T-helper 2 cell (primary cell): ENCODE data around the gene ITIH2.
"Not testable (repeated sequence)": the region's sequence is repeated elsewhere in the genome, so short reads cannot be mapped to it uniquely, and the experiment has no call there.

Experiments used
- DNase-seq, 5 experiments: peaks; one replicate each; pipeline versions ENCODE4 v3.0.0 to v3.0.0-alpha.2; 2012 to 2022
- total RNA-seq, 2 donors: gene quantifications; one replicate each; lab custom pipeline; 2026; lab: John Stamatoyannopoulos, UW

ITIH2 gene, protein sequence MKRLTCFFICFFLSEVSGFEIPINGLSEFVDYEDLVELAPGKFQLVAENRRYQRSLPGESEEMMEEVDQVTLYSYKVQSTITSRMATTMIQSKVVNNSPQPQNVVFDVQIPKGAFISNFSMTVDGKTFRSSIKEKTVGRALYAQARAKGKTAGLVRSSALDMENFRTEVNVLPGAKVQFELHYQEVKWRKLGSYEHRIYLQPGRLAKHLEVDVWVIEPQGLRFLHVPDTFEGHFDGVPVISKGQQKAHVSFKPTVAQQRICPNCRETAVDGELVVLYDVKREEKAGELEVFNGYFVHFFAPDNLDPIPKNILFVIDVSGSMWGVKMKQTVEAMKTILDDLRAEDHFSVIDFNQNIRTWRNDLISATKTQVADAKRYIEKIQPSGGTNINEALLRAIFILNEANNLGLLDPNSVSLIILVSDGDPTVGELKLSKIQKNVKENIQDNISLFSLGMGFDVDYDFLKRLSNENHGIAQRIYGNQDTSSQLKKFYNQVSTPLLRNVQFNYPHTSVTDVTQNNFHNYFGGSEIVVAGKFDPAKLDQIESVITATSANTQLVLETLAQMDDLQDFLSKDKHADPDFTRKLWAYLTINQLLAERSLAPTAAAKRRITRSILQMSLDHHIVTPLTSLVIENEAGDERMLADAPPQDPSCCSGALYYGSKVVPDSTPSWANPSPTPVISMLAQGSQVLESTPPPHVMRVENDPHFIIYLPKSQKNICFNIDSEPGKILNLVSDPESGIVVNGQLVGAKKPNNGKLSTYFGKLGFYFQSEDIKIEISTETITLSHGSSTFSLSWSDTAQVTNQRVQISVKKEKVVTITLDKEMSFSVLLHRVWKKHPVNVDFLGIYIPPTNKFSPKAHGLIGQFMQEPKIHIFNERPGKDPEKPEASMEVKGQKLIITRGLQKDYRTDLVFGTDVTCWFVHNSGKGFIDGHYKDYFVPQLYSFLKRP
- total RNA-seq = 0 reads per million in 2 donors

DNA sequence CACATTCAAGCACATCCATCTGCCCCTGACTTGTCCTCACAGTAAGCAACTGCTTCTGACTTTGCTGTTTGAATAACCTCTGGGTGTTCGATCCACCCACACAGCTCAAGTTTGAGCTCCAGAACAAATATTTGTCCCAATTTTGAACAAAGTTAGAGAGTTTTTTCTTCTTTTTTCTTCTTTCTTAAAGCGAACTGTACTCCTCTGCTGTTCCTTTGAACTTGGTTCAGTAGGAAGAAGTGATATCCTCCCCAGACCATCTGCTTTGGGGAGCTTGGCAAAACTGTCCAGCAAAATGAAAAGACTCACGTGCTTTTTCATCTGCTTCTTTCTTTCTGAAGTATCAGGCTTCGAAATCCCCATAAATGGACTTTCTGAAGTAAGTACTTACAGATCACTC, at the start of gene ITIH2:
TSS of gene ITIH2 (plus strand) at position 177 of the 400 bp plus-strand sequence. CDS start at position 296, 119 bp downstream.
- no peak for DNase-seq

DNA sequence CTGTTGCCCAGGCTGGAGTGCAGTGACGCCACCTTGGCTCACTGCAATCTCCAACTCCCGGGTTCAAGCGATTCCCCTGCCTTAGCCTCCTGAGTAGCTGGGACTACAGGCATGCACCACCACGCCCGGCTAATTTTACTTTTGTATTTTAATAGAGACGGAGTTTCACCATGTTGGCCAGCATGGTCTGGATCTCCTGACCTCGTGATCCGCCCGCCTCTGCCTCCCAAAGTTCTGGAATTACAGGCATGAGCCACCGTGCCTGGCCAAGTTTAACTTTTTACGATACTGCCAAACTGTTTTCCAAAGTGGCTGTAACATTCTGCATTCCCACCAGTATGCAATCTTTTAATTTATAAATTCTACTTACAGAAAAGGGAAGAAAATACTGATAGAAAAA, 46.0 kb upstream of the ITIH2 start:
- not testable (repeated sequence) for DNase-seq

DNA sequence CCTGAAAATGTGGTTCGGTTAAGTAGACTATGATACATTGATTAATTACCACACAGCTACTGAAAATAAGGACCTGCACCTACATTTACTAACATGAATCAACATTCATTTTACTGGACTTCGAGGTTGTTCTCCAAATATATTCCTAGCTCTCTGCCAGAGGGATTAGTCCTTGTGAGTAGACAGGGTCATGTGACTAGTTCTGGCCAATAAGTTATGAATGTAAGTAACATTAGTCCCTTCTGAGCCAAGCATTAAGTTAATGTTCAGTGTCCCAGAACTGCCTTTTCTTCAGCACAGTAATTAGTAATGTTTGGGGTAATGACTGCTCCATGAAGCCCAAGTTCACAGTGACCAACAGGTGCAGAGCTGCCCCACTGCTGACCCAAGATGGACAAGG, 45.6 kb upstream of the ITIH2 start:
- DNase-seq = no peak

DNA sequence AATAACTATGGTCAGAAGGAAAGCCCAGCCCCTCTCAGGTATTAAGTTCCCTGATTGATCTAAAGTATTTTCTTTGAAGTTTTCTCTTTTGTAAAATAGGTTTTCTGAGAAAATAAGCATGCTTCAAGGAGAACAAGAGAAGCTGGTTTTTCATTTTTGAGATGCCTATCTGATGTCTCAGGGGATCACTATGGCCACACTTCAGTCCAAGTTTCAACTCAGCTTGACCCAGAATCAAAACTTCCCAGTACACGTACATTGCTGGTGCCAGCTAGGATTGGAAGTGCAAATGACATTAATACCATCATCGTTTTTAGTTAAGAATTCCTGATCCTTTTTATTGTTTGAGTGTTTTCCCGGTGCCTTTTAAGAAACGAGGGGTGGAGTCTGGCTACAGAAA, 43.6 kb upstream of the ITIH2 start:
- no peak for DNase-seq

DNA sequence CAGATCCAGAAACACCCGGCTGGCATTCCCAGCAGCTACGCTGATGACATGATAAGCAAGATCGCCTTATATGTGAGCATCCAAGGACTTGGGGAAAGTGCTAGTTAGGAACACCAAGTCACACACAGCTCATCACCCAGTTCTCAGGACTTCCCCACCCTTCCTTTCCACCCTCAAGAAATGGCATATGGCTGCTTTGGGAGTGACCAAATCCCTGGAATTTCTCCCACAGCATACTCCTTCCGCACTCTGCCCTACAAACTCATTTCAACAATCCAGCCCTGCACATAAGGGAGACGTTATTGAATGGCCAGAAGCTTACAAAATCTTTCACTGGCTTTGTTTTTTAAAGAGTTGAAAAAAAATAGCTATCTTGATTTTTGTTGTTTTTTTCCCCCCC, 40.6 kb upstream of the ITIH2 start:
- DNase-seq = no peak

DNA sequence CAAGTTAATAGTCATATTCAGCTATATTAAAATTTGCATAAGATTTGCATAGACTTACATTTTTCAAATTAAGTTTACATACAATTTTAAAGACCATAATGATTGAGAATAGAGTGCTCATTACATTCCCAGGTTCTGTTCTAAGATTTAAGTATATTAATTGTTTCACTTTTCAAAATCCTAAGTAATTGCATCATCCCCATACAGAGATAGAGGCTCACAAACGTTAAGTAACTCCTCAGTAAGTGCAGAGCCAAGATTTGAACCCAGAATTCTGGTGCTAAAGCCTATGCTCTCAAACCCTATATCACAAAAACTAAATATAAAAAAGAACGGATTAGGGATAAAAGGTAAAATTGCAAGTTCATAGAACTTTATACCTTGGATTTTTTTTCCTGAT, 38.4 kb upstream of the ITIH2 start:
- no peak for DNase-seq

DNA sequence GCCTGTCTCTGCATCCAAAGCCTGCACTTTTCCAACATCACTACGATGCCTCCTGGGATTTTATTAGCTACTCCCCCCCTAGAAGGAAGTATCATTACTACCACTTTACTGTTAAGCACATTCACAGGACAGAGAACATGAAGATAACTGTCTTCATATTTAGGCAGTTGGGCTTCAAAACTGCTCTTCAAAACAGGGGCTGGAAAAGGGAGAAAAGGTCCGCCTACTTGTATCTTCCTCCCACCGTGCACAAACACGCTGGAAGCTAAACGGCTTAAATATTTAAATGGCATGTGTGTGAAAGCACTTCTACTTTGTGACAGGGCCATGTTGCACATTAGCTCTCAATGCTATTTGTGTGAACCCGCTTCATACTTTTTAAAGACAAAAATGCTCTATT, 37.3 kb upstream of the ITIH2 start:
- DNase-seq = no peak

DNA sequence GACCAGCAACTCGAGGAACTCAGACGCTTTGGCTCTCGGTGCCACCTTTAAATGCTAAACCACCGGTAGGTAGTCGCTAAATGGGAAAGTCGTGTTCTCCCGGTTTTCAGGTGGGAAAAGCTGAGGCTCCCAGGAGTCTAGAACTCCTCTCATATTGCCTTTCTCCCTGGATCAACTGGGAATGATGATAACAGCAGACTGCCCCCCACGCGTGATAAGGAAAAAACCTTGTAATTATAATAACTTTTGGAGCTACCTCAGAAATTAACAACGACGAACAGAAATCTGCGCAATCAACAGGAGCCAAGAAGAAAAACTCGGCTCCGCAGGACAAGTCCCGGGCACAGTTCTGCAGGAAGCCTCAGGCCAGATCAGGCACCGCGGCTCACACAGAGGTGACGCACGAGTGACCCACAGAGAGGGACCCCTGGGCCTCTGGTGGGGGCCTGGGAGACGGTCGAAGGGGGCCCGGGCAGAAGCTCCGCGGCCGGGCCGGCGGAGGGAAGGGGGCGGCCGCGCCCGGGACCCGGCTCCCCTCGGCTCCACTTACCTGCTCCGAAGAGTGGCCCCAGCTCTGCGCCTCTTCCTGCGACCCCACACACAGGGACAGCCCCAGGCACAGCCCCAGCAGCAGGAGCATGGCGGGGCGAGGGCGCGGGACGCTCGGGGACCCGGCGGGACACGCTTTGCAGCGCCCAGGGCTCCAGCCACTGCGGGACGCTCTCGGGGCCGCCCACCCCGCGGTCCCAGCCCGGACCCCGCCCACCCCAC, 36.7 kb upstream of the ITIH2 start, which contains the start of gene ITIH5:
TSS of gene ITIH5 (minus strand) at position 714 of the 771 bp plus-strand sequence. CDS start at position 640, 74 bp downstream.
- DNase-seq = no peak

DNA sequence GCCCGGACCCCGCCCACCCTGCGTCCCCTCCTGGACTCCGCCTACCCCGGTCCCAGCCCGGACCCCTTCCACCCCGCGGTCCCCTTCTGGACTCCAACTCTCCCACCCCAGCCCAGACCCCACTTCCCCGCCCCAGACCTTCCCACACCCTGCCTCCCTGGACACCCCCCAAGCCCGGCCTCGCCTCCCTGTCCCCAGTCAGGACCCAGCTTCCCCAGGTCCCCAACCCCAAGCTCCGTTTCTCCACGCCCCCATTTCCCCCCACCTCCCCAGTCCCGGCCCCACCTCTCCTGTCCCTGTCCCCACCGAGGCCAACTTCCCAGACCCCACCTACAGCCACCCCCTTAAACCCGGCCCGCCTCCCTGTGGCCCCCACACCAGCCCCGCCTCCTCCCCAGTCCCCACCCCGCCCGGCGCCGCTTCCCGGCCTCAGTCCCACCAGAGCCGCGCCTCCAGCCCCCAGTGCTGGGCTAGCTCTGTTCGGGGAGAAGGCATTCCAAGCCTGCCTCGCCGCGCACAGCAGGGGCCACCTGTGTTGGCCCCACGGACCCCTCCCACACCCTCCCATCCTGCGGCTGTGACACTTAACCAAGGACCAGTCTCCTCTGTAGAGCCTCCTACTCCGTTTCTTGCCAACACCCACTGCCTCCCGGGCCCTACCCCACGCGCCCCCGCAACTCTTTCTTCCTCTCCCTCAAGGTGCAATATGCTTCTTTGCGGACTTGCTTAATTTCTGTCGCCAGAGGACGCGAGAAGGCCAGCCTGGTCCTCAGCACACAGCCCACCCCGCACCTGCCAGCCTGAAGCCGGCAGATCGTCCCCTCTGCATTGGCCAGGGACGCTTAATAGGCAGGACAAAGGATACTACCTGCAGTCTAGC, 35.6 kb upstream of the ITIH2 start:
- no peak for DNase-seq

DNA sequence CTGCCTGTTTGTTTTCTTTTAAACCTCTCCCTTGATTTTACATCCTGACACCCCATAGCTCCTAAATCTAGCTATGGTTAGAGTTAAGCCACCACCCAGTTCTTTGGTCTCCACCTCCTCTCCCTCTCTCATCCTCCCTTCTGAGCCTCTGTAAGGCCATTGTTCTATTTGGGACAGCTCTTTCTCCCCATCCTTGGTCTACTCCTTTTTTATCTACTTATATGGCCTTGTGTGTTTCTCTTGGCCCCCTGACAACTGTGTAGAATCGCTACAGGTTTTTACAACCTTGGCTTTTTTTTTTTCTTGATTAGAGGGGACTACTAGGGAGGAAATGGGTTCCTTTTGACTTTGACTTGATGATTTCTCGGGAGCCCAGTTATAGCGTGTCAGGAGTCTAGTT, 33.0 kb upstream of the ITIH2 start:
- no peak for DNase-seq

DNA sequence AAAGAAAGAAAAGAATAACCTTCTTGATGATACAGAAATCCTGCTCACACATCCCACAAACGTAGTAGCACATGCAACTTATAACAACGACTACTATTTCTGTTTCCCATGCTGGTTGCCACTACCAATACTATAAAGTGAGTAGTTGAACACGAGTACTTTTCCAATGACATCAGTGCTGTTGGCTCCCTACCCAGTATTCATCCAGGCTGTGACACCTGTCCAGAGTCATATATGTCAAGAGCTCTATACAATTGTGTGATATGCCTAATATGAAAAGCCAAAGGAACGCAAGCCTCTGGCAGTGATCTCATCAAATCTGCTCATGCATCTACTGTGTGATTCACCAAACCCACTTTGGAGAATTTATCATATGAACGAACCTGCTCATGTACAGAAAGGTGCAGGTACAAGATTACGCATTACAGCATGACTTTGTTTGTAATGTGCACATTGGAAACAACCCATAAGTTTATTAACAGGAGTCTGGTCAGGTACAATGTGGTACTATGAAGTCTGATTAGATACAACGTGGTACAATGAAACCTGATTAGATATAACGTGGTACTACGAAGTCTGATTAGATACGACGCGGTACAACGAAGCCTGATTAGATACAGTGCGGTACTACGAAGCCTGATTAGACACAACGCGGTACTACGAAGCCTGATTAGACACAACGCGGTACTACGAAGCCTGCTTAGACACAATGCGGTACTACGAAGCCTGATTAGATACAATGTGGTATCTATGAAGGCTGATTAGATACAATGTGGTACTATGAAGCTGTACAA, 30.6 kb upstream of the ITIH2 start:
- no peak for DNase-seq

DNA sequence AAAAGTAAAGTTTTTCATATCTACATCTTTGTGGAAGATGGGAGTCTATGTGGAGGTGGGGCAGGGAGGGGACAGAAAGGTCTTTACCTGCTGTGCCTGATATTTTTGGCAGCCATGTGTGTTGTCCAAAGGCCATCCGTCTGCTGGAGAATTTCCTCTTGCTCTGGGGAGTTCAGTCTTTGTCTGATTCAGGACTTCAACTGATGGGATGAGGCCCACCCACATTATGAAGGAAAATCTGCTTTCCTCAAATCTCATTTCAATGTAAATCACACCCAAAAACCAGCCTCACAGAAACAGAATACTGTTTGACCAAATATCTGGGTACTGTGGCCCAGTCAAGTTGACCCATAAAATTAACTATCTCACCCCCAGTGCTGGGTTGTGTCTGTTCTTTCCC, 23.9 kb upstream of the ITIH2 start:
- no peak for DNase-seq

DNA sequence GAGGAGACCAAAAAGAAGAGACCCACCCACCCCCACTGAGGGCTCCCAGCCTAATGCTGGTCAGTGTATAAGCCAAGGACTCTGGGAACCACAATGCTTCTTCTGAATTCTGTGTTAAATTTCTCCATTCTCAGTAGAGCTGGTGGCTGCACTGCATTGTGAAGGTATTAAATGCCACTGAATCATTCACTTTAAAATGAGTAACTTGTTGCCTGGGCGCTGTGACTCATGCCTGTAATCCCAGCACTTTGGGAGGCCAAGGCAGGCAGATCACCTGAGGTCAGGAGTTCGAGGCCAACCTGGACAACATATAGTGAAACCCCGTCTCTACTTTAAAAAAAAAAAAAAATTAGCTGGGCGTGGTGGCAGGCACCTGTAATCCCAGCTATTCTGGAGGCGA, 23.0 kb upstream of the ITIH2 start:
- not testable (repeated sequence) for DNase-seq

DNA sequence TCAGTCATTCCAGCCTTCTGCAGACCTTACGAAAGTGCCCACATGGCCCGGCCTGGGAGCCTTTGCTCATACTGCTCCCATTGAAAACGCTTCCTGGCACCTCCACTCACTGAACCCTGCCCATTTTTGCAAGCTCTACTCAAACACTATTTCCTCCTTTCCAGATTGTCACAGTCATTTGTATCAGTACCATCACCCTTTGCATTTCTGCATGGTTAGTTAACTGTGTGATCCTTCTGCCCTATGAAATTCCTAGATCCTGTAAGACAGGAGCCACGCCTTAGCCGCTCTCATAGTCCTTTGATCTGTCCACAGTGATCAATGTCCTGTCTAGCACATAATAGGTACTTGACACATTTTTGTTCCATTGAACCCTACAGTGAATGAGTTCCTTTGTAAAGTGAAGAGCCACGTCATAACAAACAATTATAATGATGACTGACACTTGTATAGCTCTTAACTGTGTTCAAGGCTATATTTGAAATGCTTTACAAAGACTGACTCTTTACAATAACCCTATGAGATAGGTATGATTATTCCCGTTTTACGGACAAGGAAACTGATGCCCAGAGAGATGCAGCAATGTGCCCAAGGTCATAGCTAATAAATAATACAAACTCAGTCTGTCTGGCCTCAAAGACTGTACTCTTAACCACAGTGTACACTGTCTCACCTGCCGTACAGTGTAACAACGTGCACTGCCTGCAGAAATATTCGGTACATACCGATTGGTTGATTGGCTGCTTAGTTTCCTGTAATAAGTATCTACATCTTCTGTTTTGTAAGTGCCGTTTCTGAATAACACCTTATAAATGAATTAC, 16.6 kb upstream of the ITIH2 start:
- DNase-seq = no peak

DNA sequence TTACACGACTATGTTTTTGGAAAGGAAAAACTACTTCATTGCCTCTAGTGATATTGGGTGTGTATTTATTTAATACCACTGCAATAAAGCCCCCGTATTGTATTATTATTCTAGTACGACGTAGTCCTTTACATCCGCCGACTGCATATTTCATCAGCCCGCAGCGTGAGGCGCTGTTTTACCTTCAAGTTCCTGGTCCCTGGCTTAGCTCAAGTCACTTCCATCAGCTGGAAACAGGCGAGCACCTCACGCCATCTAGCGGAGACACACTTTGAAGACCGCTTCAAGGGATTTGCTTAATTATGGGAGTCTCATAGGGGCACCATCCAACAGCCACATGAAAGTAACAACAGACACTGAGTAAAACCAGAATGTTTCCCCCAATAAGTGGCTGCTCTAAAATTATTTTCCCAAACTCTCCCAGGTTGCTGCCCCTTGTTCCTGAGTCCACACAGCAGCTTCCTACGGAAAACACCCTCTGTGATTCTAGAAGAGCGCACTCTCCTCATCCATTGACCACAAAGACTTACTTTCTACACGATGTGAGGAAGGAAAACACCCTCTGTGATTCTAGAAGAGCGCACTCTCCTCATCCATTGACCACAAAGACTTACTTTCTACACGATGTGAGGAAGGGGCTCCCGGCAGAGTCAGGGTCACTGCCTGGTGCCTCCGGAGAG, 15.7 kb upstream of the ITIH2 start:
- DNase-seq = peak; percentile 17 to 89 (median 54)

DNA sequence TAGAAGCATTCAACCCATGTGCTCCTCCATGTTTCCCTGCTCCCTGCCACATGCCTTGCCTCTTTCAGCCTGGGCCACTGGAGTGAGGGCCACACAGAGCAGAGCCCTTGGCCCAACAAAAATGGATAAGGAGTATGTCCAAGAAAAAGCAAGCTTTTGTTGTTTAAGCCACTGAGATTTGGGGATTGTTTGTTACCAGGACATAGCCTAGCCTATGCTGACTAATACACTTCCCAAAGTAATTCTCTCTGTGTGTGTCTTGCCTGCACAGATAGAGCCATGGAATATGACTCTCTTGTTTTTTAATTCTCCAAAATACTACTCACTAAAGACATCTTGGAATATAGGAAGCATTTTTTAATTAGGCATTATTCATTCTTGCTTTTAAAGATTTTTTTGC, 13.5 kb upstream of the ITIH2 start:
- no peak for DNase-seq

DNA sequence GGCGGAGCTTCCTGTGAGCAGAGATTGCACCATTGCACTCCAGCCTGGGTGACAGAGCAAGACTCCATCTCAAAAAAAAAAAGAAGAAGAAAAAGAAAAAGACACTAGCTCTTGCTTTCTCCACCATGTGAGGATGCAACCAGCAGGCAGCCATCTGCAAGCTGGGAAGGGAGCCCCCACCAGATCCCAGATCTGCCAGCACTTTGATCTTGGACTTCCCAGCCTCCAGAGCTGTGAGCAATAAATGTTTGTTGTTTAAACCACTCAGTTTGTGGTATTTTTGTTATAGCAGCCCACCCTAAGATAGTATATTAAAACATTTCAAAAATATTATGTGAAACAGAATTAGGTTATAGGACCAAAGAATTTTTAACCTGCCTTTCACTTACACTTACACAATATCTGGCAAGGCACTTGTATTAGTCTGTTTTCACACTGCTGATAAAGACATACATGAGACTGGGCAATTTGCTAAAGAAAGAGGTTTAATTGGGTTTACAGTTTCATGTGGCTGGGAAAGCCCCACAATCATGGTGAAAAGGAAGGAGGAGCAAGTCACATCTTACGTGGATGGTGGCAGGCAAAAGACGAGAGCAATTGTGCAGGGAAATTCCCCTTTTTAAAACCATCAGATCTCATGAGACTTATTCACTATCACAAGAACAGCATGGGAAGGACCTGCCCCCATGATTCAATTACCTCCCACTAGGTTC, 12.1 kb upstream of the ITIH2 start:
- peak in 1 of 5 experiments; percentile 61 for DNase-seq

DNA sequence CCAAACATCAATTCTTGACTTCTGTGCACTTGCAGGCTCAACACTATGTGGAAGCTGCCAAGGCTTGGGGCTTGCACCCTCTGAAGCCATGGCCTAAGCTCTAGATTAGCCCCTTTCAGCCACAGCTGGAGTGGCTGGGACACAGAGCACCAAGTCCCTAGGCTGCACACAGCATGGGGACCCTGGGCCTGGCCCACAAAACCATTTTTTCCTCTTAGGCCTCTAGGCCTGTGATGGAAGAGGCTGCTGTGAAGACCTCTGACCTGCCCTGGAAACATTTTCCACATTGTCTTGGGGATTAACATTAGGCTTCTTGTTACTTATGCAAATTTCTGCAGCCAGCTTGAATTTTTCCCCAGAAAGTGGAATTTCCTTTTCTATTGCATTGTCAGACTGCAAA, 10.7 kb upstream of the ITIH2 start:
- not testable (repeated sequence) for DNase-seq

DNA sequence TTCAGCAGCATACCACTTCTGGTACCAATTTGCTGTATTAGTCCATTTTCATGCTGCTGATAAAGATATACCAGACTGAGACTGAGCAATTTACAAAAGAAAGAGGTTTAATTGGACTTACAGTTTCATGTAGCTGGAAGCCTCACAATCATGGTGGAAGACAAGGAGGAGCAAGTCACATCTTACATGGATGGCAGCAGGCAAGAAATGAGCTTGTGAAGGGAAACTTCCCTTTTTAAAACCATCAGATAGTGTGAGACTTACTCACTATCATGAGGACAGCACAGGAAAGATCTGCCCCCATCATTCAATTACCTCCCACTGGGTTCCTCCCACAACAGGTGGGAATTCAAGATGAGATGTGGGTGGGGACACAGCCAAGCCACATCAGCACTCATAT, 9.9 kb upstream of the ITIH2 start:
- DNase-seq = not testable (repeated sequence)
